ENCODE data around the gene DNAAF5.
"Not testable (repeated sequence)": the region's sequence is repeated elsewhere in the genome, so short reads cannot be mapped to it uniquely, and the experiment has no call there.

Gene DNAAF5

DNA sequence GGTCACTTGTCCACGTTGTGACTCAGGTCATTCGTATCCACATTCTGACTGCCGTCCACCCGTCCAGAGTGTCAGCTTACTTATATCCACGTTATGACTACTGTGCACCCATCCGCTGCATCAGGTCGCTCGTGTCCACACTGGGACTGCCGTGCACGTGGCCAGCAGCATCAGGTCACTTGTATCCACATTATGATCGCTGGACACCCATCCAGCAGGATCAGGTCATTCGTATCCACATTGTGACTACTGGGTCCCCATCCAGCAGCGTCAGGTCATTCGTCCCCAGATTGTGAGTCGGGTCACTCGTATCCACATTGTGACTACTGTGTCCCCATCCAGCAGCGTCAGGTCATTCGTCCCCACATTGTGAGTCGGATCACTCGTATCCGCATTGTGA, 58.5 kb downstream of the DNAAF5 start:
- FAIRE-seq, result no peak

DNA sequence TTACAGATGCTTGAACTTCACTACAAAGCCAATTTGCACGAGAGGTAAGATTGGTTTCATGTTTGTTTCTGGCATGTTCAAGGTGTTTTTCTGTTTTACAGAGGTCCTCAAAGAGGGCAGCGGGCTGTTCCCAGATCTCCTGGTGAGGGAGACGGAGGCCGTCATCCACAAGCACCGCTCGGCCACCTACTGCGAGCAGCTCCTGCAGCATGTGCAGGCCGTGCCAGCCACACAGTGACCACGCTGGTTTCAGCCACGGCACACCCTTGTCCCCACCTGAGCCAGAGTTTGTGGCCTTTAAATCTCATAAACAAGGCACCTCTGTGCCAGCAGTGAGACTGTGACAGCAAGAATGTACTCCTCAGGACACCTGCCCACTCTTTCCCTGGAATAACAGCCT, 58.9 kb downstream of the DNAAF5 start:
- no peak for FAIRE-seq

DNA sequence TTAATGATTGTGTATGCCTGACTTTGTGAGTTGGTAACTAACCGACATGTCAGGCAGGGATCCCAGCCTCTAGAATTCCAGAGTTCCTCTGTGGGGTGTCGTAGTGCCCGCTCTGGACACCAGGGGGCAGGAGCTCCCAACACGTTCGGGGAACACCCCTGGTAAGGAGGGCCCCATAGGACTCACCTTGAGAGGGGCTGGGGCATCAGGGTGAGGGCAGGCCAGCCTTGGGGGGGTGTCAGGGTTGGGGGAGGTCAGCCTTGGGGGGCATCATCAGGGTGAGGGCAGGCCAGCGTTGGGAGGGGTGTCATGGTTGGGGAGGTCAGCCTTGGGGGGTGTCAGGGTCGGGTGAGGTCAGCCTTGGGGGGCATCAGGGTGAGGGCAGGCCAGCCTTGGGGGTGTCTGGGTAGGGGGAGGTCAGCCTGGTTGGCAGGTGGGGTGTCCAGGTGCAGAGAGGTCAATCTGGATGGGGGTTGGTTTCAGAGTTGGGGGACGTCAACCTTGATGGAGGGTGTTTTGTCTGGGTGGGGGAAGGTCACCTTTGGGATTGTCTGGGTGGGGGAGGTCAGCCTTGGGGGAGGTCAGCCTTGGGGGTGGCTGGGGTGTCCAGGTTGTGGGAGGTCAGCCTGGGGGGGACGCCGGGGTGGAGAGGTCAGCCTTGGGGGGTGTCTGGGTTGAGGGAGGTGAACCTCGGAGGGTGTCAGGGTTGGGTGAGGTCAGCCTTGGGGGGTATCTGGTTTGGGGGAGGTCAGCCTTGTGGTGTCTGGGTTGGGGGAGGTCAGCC, 60.2 kb downstream of the DNAAF5 start:
- peak; percentile 94 for FAIRE-seq

DNA sequence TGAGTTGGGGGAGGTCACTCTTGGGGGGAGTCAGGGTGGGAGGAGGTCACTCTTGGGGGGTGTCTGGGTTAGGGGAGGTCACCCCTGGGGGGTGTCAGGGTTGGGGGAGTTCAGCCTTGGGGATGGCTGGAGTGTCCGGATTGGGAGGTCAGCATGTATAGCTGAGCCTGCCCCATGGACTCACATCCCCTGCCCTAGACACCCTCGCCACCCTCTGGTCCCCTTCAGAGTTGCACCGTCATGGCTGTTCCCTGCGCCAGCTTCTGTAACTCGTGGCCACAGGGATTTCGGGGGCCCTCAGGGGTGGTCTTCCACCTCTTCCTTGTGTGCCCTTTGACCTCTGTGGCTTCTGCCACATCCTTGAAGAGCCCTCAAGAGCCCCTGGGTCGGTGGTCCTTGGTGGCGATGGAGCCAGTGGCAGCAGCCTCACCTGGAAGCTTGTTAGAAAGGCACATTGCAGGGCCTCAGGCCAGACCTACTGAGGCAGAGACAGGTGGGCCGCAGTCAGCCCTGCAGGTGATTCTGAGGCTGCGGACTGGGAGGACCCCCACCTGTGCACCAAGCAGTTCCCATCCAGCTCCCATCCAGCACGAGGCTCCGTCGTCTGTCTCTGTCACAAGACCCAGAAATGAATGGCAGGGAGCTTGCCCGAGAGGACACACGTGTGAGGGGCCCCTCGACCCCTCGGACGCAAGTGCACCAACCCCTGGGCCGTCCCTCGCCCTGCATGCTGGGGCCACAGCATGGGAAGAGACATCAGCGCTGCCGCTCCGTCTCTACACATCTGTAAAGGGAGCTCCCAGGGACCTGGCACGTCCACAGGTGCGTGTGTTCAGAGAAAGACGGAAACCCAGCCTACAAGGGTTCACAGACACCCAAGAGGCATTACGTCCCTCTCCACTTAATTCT, 61.1 kb downstream of the DNAAF5 start:
- FAIRE-seq, result no peak

DNA sequence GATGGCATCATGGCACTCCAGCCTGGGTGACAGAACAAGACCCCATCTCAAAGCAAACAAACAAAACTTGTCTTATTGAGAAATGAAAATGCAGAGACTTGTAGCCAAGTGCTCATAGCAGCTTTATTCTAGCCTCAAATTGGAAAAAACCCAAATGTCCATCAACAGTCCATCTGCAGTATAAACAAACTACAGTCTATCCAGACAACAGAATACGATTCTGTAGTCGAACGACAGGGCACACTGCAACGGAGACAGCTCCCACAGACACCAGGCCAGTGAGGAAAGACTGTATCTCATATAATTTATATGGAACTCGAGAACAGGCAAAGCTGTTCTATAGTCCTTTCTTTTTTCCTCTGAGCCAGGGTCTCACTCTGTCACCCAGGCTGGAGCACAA, 65.0 kb downstream of the DNAAF5 start:
- no peak for FAIRE-seq

DNA sequence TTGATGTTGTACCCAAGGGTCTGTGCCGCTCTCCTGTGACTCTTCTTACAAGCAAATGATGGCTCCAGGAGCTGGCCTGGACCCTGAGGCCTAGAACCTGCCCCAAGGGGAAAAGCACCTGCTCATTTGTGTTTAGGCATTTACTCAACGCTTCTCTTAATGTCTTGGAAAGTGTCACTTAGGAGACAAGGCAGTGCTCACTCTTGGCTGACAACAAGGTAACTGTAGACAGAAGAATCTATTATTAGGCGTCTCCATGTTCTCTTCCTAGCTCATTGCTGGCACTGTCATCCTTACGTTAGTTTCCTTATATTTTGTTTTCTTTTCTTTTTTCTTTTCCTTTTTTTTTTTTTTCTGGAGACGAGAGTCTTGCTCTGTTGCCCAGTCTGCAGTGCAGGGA, 67.7 kb downstream of the DNAAF5 start:
- FAIRE-seq, result no peak

DNA sequence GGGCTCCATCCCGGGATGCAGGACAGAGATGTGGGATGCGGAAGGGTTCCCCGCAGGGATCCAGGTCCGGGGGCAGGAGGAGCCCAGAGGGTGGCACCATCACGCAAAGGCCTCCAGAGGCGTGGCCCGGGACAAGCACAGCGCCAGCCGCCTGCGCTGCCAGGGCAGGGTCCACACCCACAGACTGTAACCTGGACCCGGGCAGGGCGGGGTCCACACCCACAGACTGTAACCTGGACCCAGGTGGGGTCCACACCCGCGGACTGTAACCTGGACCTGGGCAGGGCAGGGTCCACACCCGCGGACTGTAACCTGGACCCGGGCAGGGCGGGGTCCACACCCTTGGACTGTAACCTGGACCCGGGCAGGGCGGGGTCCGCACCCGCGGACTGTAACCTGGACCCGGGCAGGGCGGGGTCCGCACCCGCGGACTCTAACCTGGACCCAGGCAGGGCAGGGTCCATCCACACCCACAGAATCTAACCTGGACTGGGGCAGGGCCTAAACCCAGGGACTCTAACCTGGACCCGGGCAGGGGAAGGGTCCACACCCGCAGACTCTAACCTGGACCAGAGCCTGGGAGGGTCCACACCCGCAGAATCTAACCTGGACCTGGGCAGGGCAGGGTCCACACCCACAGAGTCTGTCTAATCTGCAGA, 68.3 kb downstream of the DNAAF5 start:
- FAIRE-seq, result no peak

DNA sequence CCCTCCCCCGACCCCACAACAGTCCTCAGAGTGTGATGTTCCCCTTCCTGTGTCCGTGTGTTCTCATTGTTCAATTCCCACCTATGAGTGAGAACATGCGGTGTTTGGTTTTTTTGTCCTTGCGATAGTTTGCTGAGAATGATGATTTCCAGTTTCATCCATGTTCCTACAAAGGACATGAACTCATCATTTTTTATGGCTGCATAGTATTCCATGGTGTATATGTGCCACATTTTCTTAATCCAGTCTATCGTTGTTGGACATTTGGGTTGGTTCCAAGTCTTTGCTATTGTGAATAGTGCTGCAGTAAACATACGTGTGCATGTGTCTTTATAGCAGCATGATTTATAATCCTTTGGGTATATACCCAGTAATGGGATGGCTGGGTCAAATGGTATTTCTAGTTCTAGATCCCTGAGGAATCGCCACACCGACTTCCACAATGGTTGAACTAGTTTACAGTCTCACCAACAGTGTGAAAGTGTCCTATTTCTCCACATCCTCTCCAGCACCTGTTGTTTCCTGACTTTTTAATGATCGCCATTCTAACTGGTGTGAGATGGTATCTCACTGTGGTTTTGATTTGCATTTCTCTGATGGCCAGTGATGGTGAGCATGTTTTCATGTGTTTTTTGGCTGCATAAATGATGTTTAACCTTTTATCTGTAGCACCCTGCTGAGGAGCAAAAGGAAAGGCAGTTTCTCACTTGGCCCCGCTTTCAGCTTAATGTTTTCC, 70.1 kb downstream of the DNAAF5 start:
- not testable (repeated sequence) for FAIRE-seq

DNA sequence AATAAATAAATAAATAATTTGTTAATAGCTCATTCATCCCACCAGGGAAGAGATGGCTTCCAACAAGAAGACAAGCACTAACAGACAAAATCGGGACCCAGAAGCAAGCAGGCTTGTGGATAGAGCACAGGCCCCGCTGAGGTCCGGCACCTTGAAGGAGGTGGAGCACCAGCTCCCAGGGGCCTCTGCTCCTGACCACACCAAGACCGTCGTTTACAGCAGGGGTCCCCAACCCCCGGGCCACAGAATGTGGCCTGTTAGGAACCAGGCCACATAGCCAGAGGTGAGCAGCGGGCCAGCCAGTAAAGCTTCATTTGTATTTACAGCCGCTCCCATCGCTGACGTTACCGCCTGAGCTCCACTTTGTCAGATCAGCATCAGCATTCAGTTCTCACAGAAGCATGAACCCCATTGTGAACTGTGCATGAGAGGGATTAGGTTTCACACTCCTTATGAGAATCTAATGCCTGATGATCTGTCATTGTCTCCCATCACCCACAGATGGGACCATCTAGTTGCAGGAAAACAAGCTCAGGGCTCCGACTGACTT, 72.5 kb downstream of the DNAAF5 start:
- FAIRE-seq, result no peak

DNA sequence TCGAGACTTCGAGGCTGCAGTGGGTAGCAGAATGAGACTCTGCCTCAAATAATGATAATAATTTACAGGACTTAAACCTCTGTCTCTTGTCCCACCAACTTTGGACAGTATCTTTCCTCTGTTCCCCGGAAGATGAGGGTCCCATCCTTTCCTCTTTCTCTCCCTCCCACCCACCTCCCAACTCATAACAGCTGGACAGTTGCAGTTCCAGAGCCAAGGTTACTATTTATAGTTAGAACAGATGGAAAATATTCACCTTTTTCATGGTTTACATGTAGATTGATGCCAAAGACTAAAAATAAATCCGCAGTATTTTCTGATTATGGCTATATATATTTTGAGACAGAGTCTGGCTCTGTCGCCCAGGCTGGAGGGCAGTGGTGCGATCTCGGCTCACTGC, 74.2 kb downstream of the DNAAF5 start:
- no peak for FAIRE-seq

DNA sequence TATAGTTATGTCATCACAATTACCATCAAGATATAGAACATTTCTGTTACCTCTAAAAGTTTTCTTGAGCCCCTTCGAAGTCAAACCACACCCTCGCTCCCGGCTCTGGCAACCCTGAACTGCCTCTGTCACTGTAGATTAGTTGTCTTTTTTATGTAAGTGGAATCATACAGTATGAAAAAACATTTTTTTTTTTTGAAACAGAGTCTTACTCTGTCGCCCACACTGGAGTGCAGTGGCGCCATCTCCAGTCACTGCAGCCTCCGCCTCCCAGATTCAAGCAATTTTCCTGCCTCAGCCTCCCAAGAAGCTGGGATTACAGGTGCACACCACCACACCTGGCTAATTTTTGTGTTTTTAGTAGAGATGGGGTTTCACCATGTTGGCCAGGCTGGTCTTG, 74.9 kb downstream of the DNAAF5 start:
- not testable (repeated sequence) for FAIRE-seq

DNA sequence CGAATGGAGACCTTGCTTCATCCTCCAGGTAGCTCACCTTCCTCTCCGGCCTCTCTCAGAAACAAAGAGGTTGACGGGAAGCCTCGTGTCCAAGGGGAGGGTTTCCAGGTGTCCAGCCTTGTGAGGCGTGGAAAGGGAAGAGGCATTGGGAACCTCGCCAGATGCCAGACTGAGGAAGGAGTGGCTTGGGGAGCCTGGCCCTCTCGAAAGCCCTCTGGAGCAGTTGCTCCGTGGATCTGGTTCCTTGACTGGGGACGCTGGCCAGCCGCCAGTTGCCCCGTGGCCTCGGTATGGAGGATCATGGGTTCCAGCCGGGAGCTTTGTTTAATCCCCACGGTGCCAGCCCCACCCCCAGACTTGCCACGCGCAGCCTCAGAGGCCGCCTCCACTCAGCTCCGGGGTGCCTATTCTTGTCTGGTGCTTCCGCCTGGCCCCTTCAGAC, 75.5 kb downstream of the DNAAF5 start:
- FAIRE-seq, result no peak

DNA sequence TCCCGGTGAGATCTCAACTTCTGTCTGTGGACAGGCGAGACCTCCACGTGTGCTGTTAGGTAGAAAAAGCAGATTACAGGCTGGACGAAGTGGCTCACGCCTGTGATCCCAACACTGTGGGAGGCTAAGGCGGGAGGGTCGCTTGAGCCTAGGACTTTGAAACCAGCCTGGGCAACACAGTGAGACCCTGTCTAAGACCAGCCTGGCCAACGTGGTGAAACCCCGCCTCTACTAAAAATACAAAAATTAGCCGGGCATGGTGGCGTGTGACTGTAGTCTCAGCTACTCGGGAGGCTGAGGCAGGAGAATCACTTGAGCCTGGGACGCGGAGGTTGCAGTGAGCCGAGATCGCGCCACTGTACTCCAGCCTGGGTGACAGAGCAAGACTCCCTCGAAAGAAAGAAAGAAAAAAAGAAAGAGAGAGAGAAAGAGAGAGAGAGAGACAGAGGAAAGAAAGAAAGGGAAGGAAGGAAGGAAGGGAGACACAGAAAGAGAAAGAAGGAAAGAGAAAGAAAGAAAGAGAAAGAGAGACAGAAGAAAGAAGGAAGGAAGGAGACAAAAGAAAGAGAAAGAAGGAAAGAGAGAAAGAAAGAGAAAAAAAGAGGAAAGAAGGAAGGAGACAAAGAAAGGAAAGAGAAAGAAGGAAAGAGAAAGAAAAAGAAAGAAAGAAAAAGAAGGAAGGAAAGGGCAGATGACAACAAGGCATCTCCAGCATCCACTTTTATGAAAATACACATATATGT, 76.2 kb downstream of the DNAAF5 start:
- FAIRE-seq, result no peak

DNA sequence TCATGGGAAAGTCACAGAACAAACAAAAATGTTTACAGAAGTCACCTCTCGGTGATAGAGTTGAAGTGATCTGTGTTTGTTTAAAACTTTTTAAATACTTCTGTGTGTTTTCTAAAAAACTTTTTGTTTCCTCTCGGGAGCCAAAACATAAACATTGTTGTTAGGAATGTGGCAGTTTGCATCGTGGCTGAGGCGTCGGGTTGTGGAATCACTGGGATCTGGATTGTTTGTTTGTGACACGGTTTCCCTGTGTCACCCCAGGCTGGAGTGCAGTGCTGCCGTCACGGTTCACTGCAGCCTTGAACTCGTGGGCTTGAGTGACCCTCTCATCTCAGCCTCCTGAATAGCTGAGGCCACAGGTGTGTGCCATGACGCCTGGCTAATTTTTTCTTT, 76.7 kb downstream of the DNAAF5 start:
- no peak for FAIRE-seq

DNA sequence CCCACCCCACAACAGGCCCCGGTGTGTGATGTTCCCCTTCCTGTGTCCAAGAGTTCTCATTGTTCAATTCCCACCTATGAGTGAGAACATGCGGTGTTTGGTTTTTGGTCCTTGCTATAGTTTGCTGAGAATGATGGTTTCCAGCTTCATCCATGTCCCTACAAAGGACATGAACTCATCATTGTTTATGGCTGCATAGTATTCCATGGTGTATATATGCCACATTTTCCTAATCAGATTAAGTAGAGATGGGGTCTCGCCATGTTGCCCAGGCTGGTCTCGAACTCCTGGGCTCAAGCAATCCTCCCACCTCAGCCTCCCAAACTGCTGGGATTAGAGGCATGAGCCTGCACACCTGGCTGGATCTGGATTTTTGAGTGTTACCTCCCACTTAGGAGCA, 77.3 kb downstream of the DNAAF5 start:
- not testable (repeated sequence) for FAIRE-seq

DNA sequence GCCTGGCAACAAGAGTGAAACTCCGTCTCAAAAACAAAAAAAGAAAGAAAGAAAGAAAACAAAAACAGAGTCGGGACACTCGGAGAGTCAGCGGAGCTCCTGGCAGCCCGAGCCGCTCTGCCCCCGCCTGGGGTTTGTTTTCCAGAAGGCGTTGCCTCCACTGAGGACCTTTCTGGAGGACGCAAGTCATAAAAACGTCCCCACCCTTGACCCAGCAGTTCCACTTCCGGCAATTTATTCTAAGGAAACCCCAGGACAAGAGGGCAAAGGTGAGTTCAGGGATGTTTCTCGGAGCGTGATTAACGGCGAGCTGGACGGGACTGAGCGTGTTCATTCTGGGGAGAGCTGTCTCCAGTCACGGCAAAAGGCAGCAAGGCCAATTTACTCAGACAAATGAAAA, 78.8 kb downstream of the DNAAF5 start:
- FAIRE-seq, result no peak

DNA sequence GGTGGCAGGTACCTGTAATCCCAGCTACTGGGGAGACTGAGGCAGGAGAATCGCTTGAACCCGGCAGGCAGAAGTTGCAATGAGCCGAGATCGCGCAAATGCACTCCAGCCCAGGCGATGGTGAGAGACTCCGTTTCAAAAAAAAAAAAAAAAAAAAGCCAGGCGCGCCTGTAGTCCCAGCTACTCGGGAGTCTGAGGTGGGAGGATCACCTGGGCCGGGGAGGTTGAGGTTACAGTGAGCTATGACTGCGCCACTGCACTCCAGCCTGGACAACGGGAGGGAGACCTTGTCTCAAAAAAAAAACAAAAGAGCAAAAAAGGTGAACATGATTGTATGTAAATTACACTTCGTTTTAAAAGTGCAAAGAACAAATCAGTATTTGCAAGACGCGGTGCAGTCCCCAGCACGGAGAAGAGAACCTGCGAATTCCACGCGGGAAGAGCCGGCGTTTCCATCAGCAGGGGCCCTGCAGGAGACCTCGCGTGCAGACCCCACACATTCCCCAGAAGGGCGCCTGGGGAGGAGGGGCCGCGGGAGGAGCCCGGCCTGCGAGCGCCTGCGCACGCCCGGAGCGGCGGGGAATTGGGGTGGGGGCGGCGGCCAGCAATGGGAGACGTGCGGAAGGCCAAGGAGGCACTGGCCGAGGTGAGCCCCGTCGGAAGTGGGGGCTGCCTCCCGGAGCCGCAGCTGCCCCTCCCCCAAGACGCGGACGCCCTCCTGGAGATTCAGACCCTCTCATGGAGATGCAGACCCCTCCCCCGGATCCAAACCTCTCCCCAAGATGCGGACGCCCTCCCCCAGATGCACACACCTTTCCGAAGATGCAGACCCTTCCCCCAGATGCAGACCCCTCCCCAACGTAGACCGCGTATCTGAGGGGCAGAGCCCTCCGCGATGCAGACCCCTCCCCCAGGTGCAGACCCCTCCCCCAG, 89.1 kb downstream of the DNAAF5 start:
- no peak for FAIRE-seq

DNA sequence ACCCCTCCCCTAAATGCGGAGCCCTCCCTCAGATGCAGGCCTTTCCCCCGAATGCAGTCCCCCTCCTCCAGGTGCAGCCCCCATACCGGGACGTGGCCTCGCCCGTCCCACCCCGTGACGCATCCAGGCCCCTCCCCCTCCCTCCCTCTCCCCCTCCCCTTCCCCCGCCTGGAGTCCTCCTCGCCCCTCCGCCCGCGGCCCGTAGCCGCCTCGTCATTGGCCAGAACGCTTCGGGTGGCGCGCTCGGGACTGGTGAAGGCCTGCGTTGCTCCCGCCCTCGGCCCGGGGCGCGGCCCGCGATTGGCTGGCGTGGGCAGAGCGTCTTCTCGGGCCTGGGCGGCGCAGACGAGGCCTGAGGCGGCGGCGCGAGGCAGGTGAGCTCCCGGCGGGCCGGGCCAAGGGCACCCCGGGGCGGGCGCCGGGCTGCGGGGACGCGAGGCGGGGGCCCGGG, 89.8 kb downstream of the DNAAF5 start:
- no peak for FAIRE-seq

DNA sequence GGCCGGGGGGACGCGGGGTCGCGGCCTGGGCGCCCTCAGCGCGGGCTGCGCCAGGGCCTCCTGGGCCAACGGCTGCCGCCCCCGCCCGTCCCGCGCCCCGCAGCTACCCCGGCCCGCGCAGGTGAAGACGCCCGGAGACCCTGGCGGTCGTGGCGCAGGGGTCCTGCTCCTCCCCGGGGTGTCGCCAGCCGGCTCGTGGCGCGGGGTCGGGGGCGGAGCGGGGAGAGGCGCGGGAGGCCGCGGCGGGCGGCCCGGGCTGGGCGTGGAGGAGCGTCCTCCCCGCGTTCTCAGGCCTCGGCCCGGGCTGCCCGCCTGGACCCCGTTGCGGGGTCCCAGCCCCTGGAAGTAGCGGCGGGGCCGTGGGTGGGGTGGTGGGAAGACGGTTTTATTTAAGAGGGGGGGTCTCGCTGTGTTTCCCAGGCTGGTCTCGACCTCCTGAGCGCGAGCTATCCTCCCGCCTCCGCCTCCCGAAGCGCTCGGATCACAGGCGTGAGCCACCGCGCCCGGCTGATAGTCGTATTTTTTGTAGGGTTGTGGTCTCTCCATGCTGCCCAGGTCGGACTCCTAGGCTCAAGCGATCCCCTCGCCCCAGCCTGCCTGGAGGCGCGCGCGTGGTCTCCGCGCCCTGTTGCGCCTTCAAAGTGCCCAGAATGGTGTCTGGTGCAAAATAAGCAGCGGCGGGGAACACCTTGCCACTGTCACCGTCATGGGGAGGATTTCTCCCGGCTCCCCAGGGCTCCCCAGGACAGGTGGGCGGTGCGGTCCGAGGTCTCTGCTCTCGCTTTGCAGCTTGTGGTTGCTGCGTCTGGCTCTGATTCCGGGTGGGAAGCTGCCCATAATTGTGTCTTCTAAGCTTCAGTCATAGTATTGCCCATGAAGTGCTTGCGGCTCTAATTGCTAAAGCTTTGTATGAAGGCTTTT, 90.5 kb downstream of the DNAAF5 start:
- no peak for FAIRE-seq
